ENCODE measurements around the gene NKPD1. TPM values are rescaled to one million over a fixed set of nuclear protein-coding genes. Genes with fewer than 3 reads are reported as not detected.

NKPD1 gene
- total RNA-seq, 1 experiment from 2014 or later, result 0.64 TPM

DNA sequence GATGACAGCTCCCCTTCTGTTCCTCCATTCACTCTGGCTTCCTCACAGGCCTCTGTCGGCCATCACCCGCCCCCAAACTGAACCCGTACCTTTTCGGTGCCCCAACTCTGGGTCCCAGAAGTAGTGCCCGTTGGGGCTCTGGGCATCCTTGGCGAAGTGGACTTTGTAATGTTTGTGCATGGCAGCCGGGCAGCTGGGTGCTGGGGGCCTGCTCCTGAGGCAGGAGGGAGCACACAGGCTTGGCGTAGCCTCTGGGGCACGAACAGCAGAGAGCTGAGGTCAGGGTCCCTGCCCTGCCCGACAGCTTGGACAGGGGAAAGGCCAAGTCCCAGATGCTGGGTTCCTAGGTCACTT, 834 bp downstream of the NKPD1 start:
- H3K9me3 Mint-ChIP-seq (ENCODE audit: low read depth, unreplicated experiment), result no peaks in the 10 kb centered on the region
- DNase-seq, result no peak
- no peak overlapping the region for H3K4me3 Mint-ChIP-seq (ENCODE audit: low read depth, unreplicated experiment)
- H3K36me3 Mint-ChIP-seq (ENCODE audit: insufficient read depth, unreplicated experiment), result peaks cover 64% of the 10 kb centered on the region
- H3K27ac Mint-ChIP-seq (ENCODE audit: unreplicated experiment), result peak overlapping the region; percentile 3
- TF ChIP-seq, protein P1, sequence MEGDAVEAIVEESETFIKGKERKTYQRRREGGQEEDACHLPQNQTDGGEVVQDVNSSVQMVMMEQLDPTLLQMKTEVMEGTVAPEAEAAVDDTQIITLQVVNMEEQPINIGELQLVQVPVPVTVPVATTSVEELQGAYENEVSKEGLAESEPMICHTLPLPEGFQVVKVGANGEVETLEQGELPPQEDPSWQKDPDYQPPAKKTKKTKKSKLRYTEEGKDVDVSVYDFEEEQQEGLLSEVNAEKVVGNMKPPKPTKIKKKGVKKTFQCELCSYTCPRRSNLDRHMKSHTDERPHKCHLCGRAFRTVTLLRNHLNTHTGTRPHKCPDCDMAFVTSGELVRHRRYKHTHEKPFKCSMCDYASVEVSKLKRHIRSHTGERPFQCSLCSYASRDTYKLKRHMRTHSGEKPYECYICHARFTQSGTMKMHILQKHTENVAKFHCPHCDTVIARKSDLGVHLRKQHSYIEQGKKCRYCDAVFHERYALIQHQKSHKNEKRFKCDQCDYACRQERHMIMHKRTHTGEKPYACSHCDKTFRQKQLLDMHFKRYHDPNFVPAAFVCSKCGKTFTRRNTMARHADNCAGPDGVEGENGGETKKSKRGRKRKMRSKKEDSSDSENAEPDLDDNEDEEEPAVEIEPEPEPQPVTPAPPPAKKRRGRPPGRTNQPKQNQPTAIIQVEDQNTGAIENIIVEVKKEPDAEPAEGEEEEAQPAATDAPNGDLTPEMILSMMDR (IDR thresholded peaks at IDR 0.05; ENCODE audit: unreplicated experiment), result no peak
- peaks cover 48% of the 10 kb centered on the region for H3K4me1 Mint-ChIP-seq (ENCODE audit: low read depth, unreplicated experiment)
- H3K27me3 Mint-ChIP-seq (ENCODE audit: unreplicated experiment), result peaks cover 25% of the 10 kb centered on the region
- BruUV-seq (replicated peaks), result no TSS peak
- CTCF ChIA-PET, result no interaction called here
- intact Hi-C loops (cut with micrococcal nuclease; ENCODE audit: unreplicated experiment), result no loop called here

DNA sequence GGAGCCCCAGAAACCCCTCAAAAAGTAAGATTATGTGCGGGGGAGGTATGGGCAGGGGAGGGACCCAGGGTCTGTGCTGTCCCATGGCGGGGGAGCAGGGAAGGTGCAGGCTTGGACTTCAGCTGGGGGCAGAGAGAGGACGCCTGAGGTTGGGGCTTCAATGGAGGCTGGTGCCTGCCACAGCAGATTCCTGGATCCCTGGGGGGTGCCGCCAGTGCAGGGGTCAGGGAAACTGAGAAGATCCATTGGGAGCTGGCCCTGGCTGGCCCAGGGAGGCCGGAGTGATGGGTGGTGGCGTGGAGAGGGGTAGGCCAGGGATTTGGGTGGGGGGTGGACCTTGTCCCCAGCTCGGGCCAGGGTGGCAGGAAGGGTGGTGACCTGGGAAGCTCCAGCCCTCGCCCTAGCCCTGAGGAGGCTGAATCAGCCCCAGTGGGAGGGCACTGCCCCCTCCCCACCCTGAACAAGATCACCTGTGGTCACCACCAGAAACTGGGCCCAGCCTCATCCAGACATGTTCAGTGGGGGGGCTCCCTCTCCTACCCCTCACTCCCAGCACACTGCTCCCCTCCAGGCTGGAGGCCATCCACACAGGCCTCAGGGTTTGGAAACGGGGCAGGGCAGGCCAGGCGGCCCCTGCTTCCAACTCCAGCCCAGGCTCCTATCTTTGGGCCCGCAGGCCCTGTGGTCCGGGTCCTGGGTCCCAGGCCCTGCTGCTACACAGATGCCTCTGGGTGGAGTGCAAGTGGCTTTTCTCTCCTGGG, 1.4 kb downstream of the NKPD1 start:
- Mint-ChIP-seq H3K36me3 (ENCODE audit: insufficient read depth, unreplicated experiment) (peaks cover 65% of the 10 kb centered on the region), H3K27me3 (ENCODE audit: unreplicated experiment) (peaks cover 25% of the 10 kb centered on the region), H3K4me3 (ENCODE audit: low read depth, unreplicated experiment) (no peak overlapping the region), H3K27ac (ENCODE audit: unreplicated experiment) (no peak overlapping the region), H3K4me1 (ENCODE audit: low read depth, unreplicated experiment) (peaks cover 51% of the 10 kb centered on the region), H3K9me3 (ENCODE audit: low read depth, unreplicated experiment) (no peaks in the 10 kb centered on the region)
- intact Hi-C loops (cut with micrococcal nuclease; ENCODE audit: unreplicated experiment), result no loop called here
- CTCF ChIA-PET, result no interaction called here
- DNase-seq, result no peak
- TF ChIP-seq, protein P1 (IDR thresholded peaks at IDR 0.05; ENCODE audit: unreplicated experiment), result no peak
- no TSS peak for BruUV-seq (replicated peaks)

DNA sequence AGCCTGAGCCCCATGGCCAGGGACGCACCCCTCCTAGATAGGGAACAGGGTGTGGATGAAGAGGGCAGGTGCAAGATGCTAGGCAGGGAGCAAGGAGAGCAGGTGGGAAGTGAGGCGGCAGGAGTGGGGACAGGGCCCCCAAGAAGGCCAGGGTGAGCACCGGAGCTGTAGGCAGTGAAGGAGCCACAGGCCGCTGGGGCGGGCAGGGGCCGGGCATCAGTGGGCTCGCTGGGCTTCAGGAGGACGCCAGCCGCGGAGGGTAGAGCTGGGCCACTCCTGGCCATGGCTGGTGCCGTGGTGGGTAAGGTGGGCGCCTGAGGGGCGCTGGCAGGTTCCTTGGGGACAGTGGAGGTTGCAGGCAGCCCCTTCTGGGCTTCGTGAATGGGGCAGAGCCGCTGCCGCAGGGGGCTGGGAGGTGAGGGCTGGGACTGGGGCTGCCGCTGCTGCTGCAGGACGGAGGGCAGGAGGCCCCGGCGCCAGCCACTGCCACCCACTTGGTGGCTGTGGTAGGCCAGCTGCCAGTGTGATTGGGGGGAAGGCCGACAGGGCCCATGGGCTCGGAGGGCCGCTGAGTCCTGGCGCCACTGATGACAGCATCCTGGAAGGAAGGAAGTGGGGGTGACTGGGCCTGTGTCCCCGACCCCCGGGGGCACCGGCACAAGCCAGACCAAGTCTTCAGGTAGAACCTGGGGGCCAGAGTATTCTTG, 2.1 kb downstream of the NKPD1 start:
- peaks cover 25% of the 10 kb centered on the region for H3K27me3 Mint-ChIP-seq (ENCODE audit: unreplicated experiment)
- intact Hi-C loops (cut with micrococcal nuclease; ENCODE audit: unreplicated experiment), result no loop called here

DNA sequence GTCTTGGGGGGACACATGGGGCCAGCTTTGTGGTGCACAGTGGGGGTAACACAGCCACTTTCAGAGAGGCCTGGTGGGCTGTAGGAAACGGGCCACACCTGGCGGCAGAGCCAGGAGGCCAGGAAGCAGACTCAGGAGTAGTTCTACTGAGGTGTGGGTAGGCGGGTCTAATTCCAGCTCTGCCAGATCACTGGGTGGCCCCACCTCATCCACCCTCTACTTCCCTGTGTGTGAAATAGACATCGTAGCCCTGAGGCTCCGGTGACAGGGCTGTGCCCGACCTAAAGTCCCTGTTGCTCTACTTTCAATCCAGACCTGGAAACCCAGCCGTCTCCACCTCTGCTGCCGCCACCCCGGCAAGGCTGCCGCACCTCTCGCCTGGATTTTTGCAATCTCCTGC, 4.0 kb downstream of the NKPD1 start:
- BruUV-seq (replicated peaks), result no TSS peak
- Mint-ChIP-seq H3K27me3 (ENCODE audit: unreplicated experiment) (peaks cover 25% of the 10 kb centered on the region), H3K27ac (ENCODE audit: unreplicated experiment) (no peak overlapping the region), H3K4me3 (ENCODE audit: low read depth, unreplicated experiment) (no peak overlapping the region), H3K4me1 (ENCODE audit: low read depth, unreplicated experiment) (peaks cover 48% of the 10 kb centered on the region), H3K9me3 (ENCODE audit: low read depth, unreplicated experiment) (no peaks in the 10 kb centered on the region), H3K36me3 (ENCODE audit: insufficient read depth, unreplicated experiment) (peaks cover 66% of the 10 kb centered on the region)
- CTCF ChIA-PET, result no interaction called here
- TF ChIP-seq, protein P1 (IDR thresholded peaks at IDR 0.05; ENCODE audit: unreplicated experiment), result no peak
- intact Hi-C loops (cut with micrococcal nuclease; ENCODE audit: unreplicated experiment), result no loop called here
- DNase-seq, result no peak

More for the DNA sequence above, 2.1 kb downstream of the NKPD1 start:
- Mint-ChIP-seq H3K9me3 (ENCODE audit: low read depth, unreplicated experiment) (no peaks in the 10 kb centered on the region), H3K4me3 (ENCODE audit: low read depth, unreplicated experiment) (no peak overlapping the region), H3K27ac (ENCODE audit: unreplicated experiment) (peak overlapping the region; percentile 28), H3K4me1 (ENCODE audit: low read depth, unreplicated experiment) (peaks cover 51% of the 10 kb centered on the region), H3K36me3 (ENCODE audit: insufficient read depth, unreplicated experiment) (peaks cover 65% of the 10 kb centered on the region)
- no peak for DNase-seq
- TF ChIP-seq, protein P1 (IDR thresholded peaks at IDR 0.05; ENCODE audit: unreplicated experiment), result no peak
- CTCF ChIA-PET, result no interaction called here
- no TSS peak for BruUV-seq (replicated peaks)

Data from Calu3 (cell line).